Central memory CD4-positive, alpha-beta T cell (primary cell): ENCODE results near the gene SH3TC2.

Experiments
- DNase-seq: peaks from one replicate; pipeline ENCODE4 v3.0.0; 2022

Gene SH3TC2

DNA sequence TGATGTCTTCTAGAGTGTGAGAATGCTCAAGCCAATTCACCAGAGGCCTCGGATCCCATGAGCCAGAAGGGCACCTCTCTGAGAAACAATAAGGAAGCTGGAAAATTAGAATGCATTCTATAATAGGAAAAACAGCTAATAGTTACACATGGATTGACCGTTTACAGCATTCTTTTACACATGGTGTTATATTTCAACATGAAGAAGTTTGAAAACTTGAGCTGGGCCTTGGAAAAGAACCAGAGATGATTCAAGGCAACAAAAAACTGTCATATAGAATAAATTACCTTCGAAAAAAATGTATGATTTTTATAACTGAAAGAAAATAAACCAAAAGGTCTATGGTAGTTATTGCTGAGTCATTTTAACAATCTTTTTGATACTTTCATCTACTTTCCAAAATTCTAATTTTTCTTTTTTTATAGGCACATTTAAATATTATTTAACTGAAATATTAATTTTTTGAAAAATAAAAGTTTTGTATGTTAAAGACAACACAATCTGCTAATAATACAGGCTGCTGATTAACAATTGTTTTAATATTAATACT is 6.2 kb downstream of the SH3TC2 start:
- DNase-seq, result no peak

DNA sequence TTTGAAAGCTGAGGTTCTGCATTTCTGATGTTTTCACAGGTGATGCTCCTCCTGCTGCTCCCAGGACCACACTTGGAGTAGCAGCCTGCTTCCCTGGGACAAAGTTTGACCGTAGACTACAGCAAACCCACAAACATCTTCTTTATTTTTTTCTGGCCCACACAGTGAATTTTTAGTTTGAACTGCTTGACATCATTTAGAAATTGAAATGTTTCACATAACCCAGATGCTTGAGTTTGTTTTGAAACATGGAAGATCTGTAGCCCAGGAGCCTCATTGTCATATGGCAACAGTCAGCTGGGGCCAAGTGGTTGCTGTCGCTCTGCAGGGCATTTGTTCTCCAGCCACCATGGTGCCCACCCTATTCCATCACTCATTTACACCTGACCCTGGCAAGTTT is 8.4 kb downstream of the SH3TC2 start:
- DNase-seq, result no peak

DNA sequence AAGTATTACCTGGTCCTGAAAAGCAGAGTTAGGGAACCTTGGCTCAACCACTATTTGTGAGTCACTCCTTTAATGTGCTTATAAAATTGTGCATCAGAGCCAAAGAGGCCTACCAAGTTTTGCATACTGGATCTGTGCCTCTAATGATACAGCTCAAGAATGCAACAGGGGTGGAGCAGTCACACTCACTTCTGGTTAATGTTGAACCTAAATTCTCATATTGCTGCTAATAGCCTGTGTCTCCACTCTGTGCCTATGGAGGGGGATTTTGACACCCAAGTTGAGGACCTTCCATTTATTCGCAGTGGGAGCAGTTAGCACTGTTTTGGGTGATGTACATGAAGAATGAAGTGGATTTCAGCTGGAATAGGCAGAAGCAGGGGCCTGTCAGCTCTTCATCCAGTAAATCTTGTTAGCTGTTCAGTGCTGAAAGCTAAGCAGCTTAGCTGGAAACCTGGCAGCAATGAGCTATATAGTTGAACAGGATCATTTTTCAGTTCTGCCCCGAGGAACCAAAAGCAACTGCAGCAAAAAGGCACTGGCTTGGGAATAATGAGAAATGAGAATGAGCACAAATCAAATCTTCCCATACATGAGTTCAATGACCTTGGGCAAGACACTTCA is 9.7 kb downstream of the SH3TC2 start:
- DNase-seq, result no peak

DNA sequence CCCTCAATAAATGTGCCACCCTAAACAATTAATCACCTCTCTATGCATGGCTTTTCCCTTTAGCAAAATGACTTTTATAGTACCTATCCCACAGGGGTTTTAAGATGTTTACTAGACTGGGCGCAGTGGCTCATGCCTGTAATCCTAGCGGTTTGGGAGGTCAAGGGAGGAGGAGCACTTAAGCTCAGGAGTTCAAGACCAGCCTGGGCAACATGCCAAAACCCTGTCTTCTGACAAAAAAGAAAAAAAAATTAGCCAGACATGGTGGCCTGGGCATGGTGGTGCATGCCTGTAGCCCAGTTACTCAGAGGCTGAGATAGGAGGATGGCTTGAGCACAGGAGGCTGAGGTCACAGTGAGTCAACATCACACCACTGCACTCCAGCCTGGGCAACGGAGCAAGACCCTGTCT is 13.5 kb downstream of the SH3TC2 start:
- DNase-seq, result no peak

DNA sequence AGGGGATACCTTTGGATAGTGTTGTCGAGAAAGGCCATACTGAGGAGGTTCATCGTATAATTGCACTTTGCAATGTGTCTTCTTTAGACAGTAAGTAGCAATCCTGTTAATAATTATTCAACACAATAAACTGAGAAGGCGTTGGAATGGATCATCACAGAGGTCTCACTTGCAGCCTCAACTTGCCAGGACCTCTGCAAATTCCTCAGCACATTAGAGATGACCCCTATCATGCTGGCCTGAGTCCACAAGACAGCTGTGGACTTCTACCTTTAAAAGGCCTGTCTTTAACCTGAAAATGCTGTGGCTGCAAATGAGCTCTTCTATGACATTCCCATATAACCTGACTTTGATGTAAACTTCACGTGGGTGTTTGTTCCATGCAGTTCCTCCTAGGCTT is 14.1 kb downstream of the SH3TC2 start:
- DNase-seq, result no peak

DNA sequence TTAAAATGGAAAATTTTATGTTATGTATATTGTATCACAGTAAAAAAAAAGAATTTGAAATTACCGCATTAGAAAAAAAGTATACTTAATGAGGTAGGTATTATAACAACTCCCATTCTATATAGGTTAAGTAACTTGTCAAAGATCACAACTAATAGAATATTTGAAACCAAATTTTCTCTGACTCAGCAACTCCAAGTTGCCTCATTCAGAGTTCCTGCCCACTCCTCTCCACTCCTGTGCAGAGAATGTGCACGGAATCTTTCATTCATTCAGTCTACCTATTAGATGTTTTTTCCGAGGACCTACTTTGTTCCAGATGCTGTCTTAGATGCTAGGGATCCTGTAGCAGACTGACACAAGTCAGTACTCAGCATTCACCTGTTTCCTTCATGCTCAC is 15.4 kb downstream of the SH3TC2 start:
- DNase-seq, result no peak

DNA sequence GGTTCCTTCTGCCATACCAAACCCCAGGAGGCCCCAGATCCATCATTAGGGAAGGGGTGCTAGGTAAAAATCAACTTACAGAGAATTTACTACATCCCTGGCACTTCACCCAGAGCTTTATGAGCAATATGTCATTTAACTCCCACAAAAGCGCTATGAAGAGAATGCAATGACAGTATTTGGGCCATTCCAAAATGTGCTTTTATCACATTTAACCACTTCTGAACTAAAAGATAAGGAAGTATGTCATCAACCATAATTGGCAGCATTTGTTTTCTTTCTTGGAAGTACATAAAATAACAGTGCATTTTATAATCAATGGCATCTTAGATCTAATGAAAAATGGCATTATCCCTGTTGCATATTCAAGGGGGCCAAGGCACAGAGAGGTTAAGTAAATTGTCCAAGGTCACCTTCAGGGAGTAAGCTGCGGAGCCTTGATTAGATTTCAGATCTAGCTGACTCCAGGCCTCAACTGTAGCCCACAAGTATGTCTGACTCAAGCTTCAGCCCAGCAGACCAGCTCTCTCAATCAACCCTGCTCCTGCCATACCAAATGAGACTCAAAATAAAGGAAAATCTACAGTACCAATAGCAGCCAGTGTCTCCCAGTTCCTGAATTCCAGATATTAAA is 16.5 kb downstream of the SH3TC2 start:
- no peak for DNase-seq

DNA sequence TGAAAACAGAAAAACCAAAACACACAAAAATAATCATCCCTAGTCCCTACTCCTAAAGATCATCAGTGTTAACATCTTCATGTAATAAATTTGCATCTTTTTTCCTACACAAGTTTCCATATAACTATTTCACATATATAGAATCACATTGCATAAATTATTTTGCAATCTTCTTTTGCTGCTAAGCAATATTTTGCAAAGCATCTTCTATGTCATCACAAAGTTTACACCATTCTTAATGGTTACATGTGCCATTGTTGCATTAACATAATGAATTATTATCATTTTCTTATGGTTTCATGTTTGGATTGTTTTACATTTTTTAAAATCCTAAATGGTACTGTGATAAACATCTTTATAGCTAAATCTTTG is 17.8 kb downstream of the SH3TC2 start:
- no peak for DNase-seq

DNA sequence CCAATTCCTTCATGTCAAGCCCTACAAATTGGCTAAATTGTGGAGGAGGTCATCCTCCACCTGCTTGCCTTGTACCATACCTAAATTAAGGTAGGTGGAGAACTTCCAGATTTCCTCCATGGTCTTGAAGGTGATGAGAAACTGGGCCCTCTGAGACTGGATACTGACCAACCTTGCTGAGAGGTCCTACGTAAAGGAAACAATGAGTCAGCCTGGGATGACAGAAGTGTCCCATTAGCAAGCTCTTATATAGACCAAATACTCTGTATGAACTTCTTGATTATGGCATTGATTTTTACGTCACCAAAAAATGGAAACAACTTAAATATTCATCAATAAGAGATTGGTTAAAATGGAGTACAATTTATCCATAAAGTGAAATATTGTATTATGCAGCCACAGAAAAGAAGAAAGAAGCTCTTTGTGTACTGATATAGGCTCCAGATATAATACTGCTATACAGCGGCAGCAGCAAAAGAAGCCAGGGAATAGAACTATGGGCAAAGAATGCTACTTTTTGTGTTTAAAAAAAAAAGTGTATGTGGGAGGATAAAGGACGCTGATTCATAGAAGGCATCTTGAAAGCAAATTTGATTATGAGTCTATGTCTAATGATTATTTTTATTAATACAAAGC is 18.3 kb downstream of the SH3TC2 start:
- no peak for DNase-seq

DNA sequence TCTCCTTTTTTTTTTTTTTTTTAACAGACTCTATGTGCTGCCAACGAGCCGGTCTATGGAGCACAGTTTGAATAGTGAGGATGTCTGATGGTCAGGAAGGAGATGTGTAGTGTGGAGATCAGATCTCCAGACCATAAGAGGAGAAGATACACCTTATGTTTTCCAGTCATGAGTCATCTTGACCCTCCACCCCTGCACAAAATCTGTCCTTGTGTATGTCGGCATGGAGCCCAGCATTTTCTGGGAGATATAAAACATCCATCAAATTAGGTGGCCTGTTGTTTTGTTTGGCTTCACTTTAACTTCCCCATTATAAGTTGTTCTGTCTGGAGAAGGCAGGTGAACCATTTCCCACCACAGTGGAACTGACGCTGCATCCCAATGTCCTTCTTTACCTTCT is 19.2 kb downstream of the SH3TC2 start:
- no peak for DNase-seq

DNA sequence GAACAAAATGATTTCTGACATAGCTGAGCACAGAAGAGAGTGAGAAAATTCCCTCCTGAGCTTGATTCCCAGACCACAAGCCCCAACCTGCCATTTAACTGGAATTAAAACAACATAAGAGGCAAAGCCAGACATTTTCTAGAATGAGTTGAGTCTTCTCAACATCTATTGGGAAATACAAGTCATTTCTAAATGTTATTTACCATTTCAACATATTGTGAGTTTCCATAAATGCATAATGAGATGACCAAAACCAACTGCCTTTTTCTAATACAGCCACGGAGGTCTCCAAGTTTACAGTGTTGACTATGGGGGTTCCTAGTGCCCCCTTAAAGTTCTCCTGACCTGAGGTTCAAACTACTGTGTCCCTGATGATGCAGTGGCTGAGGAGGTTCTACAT is 20.0 kb downstream of the SH3TC2 start:
- no peak for DNase-seq

DNA sequence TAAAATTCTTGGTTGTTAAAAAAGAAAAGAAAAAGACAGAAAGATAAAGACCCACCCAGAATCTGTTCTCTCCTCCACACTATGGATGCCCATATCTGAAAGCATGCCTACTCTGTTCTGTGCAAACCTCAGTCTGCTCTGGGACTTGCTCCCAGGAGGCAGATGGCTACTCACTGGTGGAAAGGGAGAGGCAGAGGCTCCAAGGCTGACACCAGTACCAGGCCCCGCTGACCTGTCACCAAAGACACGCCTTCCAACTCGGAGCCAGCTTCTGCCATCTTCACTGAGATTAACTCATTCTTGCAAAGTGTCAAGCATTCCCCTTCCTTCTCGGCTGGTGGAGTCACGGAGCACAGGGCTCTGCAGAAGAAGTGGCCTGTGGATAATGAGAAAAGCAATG is 21.6 kb downstream of the SH3TC2 start:
- no peak for DNase-seq

DNA sequence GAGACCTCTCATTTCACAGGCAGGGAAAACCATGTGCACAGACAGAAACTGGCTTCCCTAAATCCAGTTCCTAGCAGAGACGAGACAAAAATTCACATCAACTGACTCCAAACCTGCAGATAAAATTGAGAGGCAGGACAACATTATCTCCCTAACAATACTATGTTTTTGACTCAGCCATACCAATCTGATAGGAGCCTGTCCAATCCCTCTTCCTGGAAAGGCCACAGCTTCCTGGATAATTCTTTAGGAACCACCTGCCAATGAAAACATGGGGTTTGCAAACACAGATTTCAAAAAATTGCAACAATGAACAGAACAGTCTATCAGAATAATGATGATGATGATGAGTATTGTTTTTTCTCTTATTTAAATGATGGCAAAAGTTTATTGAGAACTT is 22.4 kb downstream of the SH3TC2 start:
- no peak for DNase-seq

DNA sequence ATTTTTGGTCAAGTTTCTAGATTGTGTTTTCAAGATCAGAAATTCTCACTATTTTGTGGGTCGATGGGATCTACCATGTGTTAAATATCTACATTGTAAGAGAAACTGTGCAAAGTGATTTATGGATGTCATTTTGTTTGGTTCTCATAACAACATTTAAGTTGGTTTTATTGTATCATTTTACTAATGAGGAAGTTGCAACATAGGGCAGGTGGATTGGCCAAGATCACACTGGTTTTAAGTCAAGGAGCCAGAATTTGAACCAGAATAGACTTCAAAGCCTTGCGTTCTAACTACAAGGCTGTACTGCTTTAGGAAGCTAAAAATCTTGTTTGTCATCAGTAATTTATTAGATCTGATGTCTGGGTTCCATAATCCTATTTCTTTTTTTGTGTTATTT is 23.4 kb downstream of the SH3TC2 start:
- no peak for DNase-seq

DNA sequence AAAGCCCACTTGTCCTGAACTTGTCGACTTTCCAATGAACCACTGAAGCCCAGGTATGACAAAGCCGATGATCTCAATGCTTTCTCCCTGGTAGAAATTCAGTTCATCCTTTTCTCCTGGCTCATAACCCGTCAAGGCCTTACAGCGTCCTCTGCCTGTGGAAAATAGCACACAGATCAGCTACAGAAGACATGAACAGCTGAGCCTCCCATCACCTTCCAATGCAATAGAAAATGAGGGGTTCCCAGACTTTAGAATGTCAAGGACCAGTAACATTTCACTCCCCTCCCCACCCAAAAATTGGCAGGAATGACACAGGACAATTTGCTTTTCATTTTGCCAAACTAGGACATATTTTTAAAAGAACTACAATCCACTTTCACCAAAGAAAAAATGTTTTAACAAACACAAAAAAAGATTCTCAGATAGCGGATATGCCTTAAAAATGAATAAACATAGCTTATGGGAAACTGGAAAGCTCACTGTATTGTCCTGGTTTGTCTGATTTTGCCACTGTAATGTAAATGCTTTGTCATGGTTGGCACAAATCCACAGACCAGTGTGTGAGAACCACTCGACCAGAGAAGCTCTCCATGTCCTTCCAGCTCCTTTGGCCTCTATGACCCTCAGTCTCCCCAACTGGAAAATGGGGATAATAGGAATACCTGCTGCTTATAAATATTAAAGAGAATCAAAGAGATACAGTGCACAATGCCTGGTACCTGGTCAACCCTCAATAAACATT is 24.4 kb downstream of the SH3TC2 start:
- DNase-seq, result no peak

DNA sequence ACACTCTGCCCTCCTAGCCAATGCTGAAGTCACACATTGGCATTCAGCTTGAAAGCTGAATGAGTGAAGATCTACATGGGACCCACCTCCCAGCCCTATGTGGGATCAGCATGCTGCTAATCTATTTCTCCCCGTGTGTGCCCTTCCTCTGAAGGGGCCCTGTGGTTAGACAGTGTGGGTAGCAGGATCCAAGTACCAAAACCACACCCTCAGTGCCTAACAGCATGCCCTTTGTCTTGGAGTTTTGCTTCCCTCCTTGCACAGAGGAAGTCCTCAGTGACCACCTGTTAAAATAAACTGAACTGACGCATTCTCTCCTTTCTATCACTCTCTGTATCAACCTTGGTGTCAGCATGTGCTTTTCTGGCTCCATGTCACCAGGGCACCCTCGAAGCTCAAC is 25.0 kb downstream of the SH3TC2 start:
- no peak for DNase-seq

DNA sequence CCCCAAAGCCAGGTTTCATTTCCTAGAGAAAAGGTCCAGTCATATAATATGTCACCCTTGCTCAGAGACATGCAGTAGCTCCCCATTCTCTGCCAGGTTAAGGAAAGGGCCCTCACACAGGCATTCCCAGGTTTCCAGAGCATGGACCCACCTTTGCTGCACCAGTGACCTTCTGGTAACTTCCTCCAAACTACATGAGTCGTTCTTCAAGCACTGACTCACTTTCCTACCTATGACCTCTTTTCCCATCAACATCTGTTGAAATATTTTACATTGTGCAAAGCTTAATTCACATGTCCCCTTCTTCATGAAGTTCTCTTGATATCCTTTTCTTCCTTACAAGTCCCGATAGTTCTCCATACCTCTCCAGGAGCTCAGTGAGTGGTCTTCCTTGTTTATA is 25.9 kb downstream of the SH3TC2 start:
- no peak for DNase-seq

DNA sequence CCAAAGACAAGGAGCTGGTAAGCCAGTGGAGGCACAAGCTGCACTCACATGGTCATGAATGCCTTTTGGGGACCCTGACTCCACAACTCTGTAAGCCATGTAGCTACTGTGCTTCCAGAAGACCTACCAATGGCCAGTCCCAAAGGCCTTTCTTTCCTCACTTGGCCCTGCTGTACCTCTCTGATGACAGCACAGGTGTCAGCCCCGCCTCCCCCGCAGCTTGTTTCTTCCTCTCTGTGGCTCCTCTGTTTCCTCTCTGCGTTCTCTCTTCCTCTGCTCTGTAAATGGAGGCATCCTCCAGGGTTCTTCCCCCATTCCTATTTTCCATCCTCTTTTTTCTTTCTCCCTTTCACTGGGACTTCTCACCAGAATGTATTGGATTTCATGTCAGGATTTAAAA is 26.7 kb downstream of the SH3TC2 start:
- no peak for DNase-seq

DNA sequence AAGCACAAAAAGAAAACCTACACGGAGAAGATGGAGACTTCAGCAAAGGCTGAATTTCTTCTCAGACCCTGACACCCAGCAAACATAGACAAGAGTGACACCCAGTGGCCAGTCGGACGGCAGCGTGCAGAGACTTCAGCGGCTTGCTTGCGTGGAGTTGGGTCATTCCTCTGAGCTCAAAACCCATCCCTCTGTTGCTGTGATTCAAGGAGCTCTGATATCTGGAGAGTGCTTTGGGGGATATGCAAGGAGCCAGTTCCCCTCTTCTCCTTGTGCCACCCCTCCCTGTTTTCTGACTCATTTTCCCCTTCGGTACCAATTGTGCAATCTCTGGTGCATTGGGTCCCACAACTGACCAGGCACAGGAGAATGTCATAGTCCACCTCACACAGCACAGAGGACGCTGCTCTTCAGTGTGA is 27.5 kb downstream of the SH3TC2 start:
- DNase-seq, result peak; percentile 43

DNA sequence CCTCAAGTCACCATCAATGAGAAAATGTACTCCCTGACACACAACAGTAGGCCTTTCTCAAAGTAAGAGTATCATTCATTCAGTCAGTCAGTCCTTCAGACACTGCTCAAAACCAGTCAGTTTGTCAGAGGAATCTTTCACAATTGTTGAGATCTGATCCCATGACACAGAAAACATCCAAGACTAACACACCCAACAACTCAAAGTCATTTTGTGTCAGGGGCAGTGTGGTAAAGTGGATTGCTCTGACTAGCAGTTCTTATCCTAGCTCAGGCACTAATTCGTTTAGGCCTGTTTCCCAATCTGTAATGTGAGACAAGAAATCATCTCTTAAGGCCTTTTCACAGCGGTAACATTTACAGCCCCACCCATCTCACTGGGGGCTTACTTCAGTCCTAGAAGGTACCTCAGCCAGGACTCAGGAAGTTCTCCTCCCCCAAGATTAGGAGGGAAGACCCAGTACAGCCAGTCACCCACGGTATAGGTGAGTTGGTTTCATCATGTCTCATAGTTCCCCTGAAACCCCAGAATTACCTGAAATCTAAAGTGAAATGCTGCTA is 31.9 kb downstream of the SH3TC2 start:
- DNase-seq, result no peak

DNA sequence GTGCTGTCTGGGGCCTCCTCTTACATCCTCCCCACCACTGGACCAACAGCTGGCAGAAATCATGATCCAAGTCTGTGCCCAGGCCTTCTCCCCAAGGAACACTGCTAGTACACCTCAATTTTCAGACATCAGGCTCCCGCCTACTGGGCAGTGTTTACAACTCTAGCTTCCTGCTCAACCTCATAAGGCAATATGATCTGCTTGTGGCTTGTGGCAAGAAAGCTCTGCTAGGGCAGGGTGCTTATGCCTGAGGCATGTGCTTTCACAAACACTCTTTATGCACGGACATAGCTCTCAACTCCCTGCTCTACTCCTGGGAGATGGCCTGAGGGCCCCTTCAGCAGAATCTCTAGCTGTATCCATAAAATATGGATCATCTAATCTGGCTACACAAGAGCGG is 32.5 kb downstream of the SH3TC2 start:
- no peak for DNase-seq

DNA sequence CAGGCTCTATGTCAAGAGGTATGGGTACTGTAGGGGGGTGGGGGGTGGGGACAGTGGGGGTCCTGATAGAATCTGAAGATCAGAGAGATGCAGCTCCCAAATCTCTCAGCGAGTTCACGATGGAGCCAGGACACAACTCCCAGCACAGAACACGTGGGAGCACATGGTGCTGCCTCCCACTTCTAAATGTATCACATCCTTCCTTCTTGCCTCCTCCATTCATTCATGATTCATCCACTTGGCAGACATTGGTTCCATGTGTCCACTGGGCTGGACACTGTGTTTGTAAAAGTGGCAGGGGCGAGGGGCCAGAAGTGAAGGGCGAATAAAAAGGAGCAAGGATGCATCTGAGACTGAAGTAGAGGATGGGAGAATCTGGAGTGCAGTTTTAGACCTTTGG is 33.9 kb downstream of the SH3TC2 start:
- no peak for DNase-seq

DNA sequence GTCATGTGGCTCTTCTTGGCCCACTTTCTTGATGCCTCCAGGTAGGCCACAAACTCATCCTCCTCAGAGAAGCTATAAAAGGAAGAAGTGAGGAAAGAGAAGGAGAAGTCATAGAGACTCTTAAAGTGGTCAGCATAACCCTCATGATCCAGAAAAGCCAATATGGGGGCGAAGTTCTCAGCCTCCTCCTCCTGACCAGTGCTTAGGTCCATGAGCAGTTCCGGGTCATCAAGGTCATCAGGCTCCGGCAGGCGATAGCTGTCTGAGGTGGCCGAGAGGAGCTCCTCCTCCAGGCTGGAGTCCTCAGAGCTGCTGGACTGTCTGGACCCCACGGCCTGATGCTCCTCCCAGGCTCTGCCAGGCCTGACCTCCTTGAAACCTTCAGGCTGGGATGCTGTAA is 34.7 kb downstream of the SH3TC2 start:
- no peak for DNase-seq
